Suprapubic skin (tissue), 4 donors: ENCODE measurements around the gene KRTAP5-7. TPM values are rescaled to one million over a fixed set of nuclear protein-coding genes. Genes with fewer than 3 reads are reported as not detected.
"Not testable (repeated sequence)": the region's sequence is repeated elsewhere in the genome, so short reads cannot be mapped to it uniquely, and the experiment has no call there.

ENCODE experiments used
- DNase-seq, 2 donors: peaks; one replicate each; pipeline ENCODE4 v3.0.0-alpha.2; 2019; ENCODE audit warnings: low spot score in 2 of 2
- H3K27ac ChIP-seq: fragments of 200-600 bp; sonication (generic); one replicate; pipeline ENCODE4 v1.5.1; 2019
- H3K27me3 ChIP-seq: fragments of 200-600 bp; sonication (generic); one replicate; pipeline ENCODE4 v1.5.1; 2019
- H3K36me3 ChIP-seq: fragments of 200-600 bp; sonication (generic); one replicate; pipeline ENCODE4 v1.5.1; 2019
- H3K4me1 ChIP-seq: fragments of 200-600 bp; sonication (generic); one replicate; pipeline ENCODE4 v1.5.1; 2019
- H3K4me3 ChIP-seq: fragments of 200-600 bp; sonication (generic); one replicate; pipeline ENCODE4 v1.5.1; 2019; ENCODE audit warnings: mild to moderate bottlenecking
- H3K9me3 ChIP-seq: fragments of 200-600 bp; sonication (generic); one replicate; pipeline ENCODE4 v1.5.1; 2019
- CTCF ChIP-seq, 2 donors: fragments of 200-600 bp in 1 of 2; fragments of 450-650 bp in 1 of 2; sonication (generic) in 1 of 2; IDR thresholded peaks; one replicate each; pipeline ENCODE4 v1.5.1; 2016 to 2019; ENCODE audit warnings: antibody characterized with exemption in 2 of 2, mild to moderate bottlenecking in 1 of 2, moderate library complexity in 1 of 2
- EP300 ChIP-seq: sonication (generic); formaldehyde crosslinking; IDR thresholded peaks from one replicate; pipeline ENCODE4 v1.6.1; 2017; ENCODE audit warnings: antibody characterized with exemption
- POLR2A ChIP-seq, 2 donors: fragments of 450-650 bp; IDR thresholded peaks; one replicate each; pipeline ENCODE4 v1.6.1; 2017; ENCODE audit warnings: antibody characterized with exemption in 2 of 2, mild to moderate bottlenecking in 2 of 2, moderate library complexity in 2 of 2
- POLR2AphosphoS5 ChIP-seq, 3 donors: sonication (generic); formaldehyde crosslinking; IDR thresholded peaks; one replicate each; pipeline ENCODE4 v1.6.1; 2017; ENCODE audit warnings: antibody characterized with exemption in 3 of 3
- WGBS: methylation state at CpG from one replicate; pipeline ENCODE4 v1.1.5; 2018; 5-methylcytosine and 5-hydroxymethylcytosine counted together
- total RNA-seq, 4 donors: library from RNA; depleted of rRNA; stranded (reverse); fragments of >200 nt; gene quantifications; one replicate each; pipeline ENCODE4 v1.1.0, GENCODE V29; 2016

Gene KRTAP5-7
- 1 to 10 TPM in 2 of 4 donors, under 1 TPM in 1, not detected in 1; 0.42 to 3.0 (median 1.0) TPM for total RNA-seq

- not testable (repeated sequence) for H3K27me3 ChIP-seq, H3K27ac ChIP-seq, H3K9me3 ChIP-seq, H3K4me3 ChIP-seq, H3K36me3 ChIP-seq, H3K4me1 ChIP-seq
- 72% methylated on average over 7 of the region's 10 CpGs for WGBS
- DNase-seq: peak in 1 of 2 donors; percentile 31
Measured at GRCh38 chr11:71526796-71527575, at the start of gene KRTAP5-7. KRTAP5-7 (plus strand) TSS chr11:71527267; CDS start chr11:71527301, 34 bp downstream.

DNA sequence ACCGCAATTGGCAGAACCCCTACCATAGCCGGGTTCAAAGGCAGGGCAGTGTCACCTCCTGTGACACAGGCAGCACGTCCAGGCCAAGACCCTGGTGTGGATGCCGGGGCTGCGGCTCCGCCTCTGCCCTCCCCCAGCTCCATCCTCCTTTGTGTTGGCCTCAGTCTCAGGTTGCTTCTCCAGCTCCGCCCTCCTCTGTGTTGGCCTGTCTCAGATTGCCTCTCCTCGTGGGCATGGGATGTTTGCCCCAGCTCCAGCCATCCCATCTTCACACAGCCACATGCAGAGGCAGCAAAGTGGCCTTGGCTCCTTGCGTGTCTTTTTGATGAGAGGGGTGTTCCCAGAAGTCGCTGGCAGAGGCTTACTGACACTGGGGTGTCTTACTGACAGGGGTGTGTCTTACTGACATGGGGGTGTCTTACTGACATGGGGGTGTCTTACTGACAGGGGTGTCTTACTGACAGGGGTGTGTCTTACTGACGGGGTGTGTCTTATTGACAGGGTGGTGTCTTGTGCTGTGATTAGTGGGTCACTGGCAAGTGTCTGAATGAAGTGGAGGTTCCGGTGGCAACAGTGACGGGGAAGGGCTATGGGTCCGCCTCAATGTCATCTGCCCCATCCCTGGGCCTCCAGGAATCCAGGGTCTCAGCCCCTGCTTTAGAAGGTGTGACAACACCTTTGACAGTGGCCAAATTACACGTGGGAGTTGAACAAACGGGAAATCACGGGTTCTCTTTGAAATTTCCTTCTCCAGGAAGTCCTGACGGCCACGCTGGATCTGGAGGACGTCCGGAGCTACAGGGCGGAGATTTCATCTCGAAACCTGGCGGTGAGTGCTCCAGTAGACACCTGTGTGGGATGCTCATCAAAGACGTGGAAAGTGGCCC lies 49.2 kb upstream of the KRTAP5-7 start:
- Histone ChIP-seq H3K27me3 (no peaks in the 10 kb centered on the region), H3K4me1 (peaks cover 5% of the 10 kb centered on the region), H3K9me3 (no peaks in the 10 kb centered on the region), H3K36me3 (peaks cover 99% of the 10 kb centered on the region), H3K27ac (no peak overlapping the region), H3K4me3 (no peak overlapping the region)
- 84% methylated on average over 21 of the region's 25 CpGs for WGBS
- no peak for DNase-seq
- no peak for TF ChIP-seq EP300
- TF ChIP-seq CTCF (IDR thresholded peaks at IDR 0.05): no peak
- TF ChIP-seq POLR2A (IDR thresholded peaks at IDR 0.05): no peak
- TF ChIP-seq POLR2AphosphoS5 (IDR thresholded peaks at IDR 0.05): no peak

DNA sequence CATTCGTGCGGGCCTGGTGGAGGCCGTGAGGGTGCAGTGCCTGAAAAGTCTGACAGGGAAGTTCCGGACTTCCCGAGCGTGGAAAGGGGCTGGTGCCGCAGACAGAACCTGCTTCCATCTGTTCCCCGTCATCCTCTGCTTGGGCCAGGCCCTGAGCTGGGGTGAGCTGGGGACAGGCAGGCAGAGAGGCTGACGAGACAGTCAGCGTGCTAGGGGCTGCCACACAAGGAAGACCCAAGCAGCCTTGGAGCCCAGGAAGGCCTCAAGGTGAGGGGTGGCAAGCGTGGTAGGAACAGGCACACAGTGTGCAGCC lies 48.6 kb upstream of the KRTAP5-7 start:
- no peaks in the 10 kb centered on the region for H3K9me3 ChIP-seq
- H3K36me3 ChIP-seq: peaks cover 99% of the 10 kb centered on the region
- no peak for DNase-seq
- peaks cover 5% of the 10 kb centered on the region for H3K4me1 ChIP-seq
- no peak overlapping the region for H3K4me3 ChIP-seq
- H3K27ac ChIP-seq: no peak overlapping the region
- no peaks in the 10 kb centered on the region for H3K27me3 ChIP-seq
- TF ChIP-seq POLR2A (IDR thresholded peaks at IDR 0.05): no peak
- TF ChIP-seq CTCF (IDR thresholded peaks at IDR 0.05): no peak
- TF ChIP-seq POLR2AphosphoS5 (IDR thresholded peaks at IDR 0.05): no peak
- TF ChIP-seq EP300: no peak
- 91% methylated on average over 10 of the region's 11 CpGs for WGBS

DNA sequence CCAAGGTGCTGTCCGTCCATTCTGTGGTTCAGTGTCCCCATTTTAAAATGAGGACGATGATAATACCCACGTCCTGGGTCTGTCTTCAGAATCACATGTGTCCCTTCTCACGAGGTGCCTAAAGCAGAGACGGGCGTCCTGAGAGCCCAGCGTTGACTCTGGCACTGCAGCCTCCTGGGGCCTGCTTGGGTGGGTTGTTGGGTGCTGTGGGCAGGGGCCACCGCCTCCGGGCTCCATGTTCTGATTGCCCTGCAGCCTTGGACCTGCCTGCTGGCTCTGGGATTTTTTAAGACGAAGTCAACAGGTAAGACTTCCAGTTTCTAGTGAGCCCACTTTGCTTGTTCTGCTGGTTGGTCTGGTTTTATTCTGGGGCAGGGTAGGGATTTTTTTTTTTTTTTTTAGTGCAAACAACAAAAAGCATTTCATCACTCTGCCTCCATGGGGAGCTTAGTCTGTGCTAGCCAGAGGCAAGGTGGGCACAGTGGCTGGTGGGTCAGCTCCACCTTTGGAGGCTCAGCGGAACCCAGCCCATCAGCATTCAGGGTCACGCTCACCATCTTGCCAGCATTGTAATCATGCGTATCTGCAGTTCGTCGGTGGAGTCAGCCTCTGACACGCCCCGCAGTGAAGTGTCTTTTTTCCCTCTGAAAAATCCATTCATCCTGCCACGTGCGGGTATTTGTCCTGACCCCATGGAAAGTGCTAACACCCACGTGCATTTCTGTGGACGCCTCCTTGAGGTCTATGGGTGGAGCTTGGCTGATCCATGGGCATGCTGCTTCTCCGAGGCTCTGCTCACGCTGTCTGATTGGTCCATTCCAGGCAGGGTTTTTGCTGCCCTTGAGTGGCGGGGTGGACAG lies 45.7 kb upstream of the KRTAP5-7 start:
- Histone ChIP-seq H3K27me3 (no peaks in the 10 kb centered on the region), H3K4me1 (peaks cover 5% of the 10 kb centered on the region), H3K4me3 (no peak overlapping the region), H3K9me3 (no peaks in the 10 kb centered on the region), H3K27ac (no peak overlapping the region), H3K36me3 (peaks cover 97% of the 10 kb centered on the region)
- 77% methylated on average over 17 of the region's 24 CpGs for WGBS
- DNase-seq: no peak
- TF ChIP-seq POLR2AphosphoS5 (IDR thresholded peaks at IDR 0.05): no peak
- no peak for TF ChIP-seq POLR2A (IDR thresholded peaks at IDR 0.05)
- TF ChIP-seq CTCF (IDR thresholded peaks at IDR 0.05): no peak
- no peak for TF ChIP-seq EP300

GRCh38 chr11:71482216-71482615 lies 44.9 kb upstream of the KRTAP5-7 start:
- DNase-seq: no peak
- Histone ChIP-seq H3K36me3 (peaks cover 97% of the 10 kb centered on the region), H3K27me3 (no peaks in the 10 kb centered on the region), H3K4me3 (no peak overlapping the region), H3K27ac (no peak overlapping the region), H3K4me1 (peaks cover 5% of the 10 kb centered on the region), H3K9me3 (no peaks in the 10 kb centered on the region)
- no peak for TF ChIP-seq POLR2A (IDR thresholded peaks at IDR 0.05)
- TF ChIP-seq CTCF (IDR thresholded peaks at IDR 0.05): no peak
- TF ChIP-seq EP300: no peak
- TF ChIP-seq POLR2AphosphoS5 (IDR thresholded peaks at IDR 0.05): no peak
- WGBS: 93% methylated on average over 10 of the region's 18 CpGs
